ENCODE measurements around the gene SMPD3. TPM values are rescaled to one million over a fixed set of nuclear protein-coding genes. Genes with fewer than 3 reads are reported as not detected.

Gene SMPD3
- total RNA-seq, 2 donors from 2014 or later: 0.19 TPM; not detected in 1

DNA sequence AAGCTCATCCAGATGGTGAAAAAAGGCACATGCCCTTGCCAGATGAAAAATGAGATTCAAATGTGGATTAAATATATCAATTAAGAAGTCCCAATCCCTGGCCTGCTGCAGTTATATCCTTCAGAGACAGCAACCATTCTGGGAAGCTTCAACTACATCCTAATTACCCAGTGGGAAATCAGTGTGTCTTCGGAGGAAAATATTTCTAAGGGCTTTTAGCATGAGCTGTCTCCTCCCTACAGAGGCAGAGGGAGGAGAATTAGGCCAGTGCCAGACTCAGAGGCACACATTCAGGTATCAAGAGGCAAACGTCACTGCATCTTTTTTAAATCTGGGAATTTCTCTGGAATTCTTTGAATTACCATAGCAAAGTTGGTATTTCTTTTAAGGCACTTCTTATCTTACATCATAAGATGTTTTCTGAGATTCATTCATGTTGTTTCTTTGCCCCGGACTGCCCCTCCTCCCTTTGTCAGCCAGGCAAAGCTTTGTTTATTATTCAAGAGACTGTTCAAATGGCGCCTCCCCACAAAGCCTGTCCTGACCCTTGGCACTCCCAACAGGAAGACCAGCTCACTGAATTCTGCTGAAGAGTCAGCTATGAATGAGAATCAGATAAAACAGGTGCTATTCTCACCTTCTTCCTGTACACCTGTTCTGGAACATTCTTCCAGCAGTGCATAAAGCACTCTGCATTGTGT is 38.3 kb upstream of the SMPD3 start:
- H3K27ac Mint-ChIP-seq: no peak overlapping the region
- DNase-seq: no peak
- H3K4me3 Mint-ChIP-seq: no peak overlapping the region
- no peaks in the 10 kb centered on the region for H3K36me3 Mint-ChIP-seq (ENCODE audit: insufficient read depth in 2 of 2)
- H3K27me3 Mint-ChIP-seq (ENCODE audit: low read depth): no peaks in the 10 kb centered on the region
- H3K9me3 Mint-ChIP-seq: no peaks in the 10 kb centered on the region
- no peak for ATAC-seq (replicated peaks in 1 of 2)
- H3K4me1 Mint-ChIP-seq (ENCODE audit: low read depth): no peaks in the 10 kb centered on the region

DNA sequence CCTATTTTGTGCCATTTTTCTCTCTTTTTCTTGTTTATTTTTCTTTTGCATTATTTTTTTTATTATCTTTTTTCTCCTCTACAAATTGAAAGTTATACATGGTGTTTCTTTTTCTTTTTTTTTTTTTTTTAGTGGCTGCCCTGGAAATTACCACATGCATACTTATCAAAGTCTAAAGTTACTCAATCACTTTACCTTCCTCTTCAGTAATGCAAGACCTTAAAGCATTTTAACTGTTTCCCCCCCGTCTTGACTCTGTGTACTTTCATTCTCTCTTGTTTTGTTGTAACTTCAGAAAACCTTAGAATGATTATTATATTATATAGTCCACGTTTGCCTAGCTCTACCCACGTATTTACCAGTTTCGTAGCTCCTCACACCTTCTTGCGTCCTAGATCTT is 33.3 kb upstream of the SMPD3 start:
- no peaks in the 10 kb centered on the region for H3K36me3 Mint-ChIP-seq (ENCODE audit: insufficient read depth in 2 of 2)
- H3K27me3 Mint-ChIP-seq (ENCODE audit: low read depth): no peaks in the 10 kb centered on the region
- no peak for DNase-seq
- no peak overlapping the region for H3K4me3 Mint-ChIP-seq
- no peak for ATAC-seq (replicated peaks in 1 of 2)
- no peak overlapping the region for H3K27ac Mint-ChIP-seq
- no peaks in the 10 kb centered on the region for H3K4me1 Mint-ChIP-seq (ENCODE audit: low read depth)
- peaks cover 3% of the 10 kb centered on the region in 2 donors for H3K9me3 Mint-ChIP-seq

DNA sequence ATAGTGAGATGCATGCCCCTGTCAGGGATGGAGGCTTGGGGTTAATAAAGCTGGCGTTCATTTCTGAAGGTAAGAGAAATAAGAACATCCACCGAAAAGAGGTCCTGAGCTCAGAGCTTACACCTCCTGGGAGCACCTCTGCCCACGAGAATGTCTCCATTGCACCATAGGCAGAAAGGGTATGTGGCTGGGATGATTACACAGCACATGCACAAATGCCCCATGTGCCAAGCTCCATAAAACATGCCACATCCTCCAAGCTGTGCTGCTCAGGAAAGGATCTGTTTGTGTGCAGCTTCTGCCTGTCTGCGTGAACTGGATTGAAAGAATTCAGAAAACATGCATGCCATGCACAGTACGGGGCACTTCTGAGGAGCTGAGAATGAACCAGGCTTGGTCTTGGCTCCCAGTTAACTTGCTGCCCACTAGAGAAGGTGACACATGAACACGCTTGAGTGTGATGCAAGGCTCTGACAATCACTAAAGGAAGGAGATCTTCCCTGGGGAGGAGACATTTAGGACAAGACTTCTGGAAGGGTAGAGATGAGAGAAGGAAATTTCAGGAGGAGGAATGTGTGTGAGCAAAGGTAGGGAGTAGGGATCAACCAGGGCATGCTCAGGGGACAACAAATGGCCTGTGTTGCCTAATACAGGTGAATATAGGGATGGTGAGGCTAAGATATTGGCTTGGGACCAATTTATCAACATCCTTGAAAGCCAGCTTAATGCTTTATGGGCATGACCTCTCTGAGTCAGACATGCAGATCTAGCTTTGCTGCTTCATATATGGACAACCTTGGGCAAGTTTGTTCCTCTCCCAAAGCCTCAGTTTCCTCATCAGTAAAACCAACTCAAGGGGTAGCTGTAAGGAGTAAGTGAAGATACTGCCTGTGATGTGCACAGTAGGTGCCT is 32.0 kb upstream of the SMPD3 start:
- Mint-ChIP-seq H3K9me3 (peaks cover 3% of the 10 kb centered on the region in 2 donors), H3K4me3 (no peak overlapping the region), H3K27me3 (ENCODE audit: low read depth) (no peaks in the 10 kb centered on the region), H3K27ac (no peak overlapping the region), H3K36me3 (ENCODE audit: insufficient read depth in 2 of 2) (no peaks in the 10 kb centered on the region), H3K4me1 (ENCODE audit: low read depth) (no peaks in the 10 kb centered on the region)
- no peak for ATAC-seq (replicated peaks in 1 of 2)
- no peak for DNase-seq

DNA sequence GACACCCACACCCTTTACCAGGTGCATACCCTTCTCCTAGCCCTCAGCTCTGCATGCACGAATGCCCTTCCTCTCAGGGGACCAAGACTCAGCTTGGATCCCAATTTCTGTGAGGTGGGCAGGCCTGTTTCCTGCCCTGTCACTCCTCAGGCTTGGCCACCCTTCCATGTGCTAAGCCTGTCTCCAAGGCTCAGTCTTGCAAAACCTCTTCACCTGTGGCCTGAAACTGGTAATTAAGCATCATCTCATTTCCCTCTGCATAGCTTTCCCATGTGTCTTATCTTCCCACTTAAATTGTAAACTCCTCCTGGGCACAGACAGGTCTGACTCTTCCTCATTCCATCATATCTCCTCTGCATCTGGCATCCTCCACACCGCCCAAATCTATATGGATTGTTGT is 31.0 kb upstream of the SMPD3 start:
- H3K36me3 Mint-ChIP-seq (ENCODE audit: insufficient read depth in 2 of 2): no peaks in the 10 kb centered on the region
- no peaks in the 10 kb centered on the region for H3K4me1 Mint-ChIP-seq (ENCODE audit: low read depth)
- no peak for DNase-seq
- no peak for ATAC-seq (replicated peaks in 1 of 2)
- no peak overlapping the region for H3K27ac Mint-ChIP-seq
- no peak overlapping the region for H3K4me3 Mint-ChIP-seq
- H3K9me3 Mint-ChIP-seq: peaks cover 3% of the 10 kb centered on the region in 2 donors
- H3K27me3 Mint-ChIP-seq (ENCODE audit: low read depth): no peaks in the 10 kb centered on the region

DNA sequence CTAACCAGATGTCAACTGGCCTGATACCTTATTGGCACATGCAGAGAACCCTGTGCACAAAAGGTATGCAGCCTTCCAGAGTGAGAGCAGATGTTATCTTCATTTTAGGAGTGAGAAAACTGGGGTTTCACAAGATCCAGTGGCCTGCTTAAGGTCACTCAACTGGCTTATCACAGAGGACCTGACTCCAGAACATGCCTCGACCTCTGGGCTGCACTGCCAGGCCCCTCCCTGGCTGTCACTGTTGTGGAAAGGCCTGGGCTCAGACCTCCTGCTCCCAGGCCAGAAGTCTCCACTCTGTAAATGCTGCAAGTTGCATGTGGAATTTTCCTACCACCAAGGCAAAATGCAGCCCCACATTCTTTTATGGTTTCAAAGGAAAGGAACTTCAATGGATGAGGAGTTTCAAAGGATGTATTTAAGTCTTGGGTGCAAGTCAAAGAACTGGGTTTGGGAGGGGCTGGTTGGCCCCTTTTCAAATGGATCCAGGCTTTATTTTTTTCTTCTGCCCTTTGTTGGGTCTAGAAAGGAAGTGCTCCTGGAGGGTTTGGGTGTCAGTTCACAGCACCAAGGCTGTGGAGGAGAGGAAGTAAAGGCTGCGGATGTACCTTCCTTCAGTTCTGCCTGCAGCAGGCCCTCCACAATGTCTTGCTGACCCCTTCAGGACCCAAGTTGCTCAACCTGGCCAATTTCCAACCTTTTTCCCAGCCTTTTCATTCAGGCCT is 30.4 kb upstream of the SMPD3 start:
- Mint-ChIP-seq H3K4me3 (no peak overlapping the region), H3K4me1 (ENCODE audit: low read depth) (no peaks in the 10 kb centered on the region), H3K27ac (no peak overlapping the region), H3K36me3 (ENCODE audit: insufficient read depth in 2 of 2) (no peaks in the 10 kb centered on the region), H3K27me3 (ENCODE audit: low read depth) (no peaks in the 10 kb centered on the region), H3K9me3 (peaks cover 3% of the 10 kb centered on the region in 2 donors)
- ATAC-seq (replicated peaks in 1 of 2) (no peak), DNase-seq (no peak)

DNA sequence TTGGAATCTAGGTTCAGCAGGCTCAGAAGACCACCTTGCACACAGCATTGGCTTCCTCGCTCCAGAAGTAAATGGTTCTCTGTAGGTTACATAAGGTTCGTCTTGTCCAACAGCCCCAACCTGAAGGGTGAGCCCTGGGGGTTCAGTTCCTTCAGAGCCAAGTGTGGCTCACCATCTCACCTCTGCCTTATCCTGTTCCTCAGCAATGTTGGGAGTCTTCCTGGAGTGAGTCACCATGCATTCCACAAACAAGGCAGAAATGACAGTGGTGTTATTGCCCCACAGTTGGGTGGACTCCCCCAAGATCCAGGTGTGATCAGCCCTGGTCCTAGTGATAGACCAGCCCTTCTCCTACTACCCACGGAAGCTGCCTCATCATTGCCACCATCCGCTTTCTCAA is 26.8 kb upstream of the SMPD3 start:
- no peak for DNase-seq
- H3K36me3 Mint-ChIP-seq (ENCODE audit: insufficient read depth in 2 of 2): no peaks in the 10 kb centered on the region
- no peak overlapping the region for H3K4me3 Mint-ChIP-seq
- no peak overlapping the region for H3K27ac Mint-ChIP-seq
- H3K27me3 Mint-ChIP-seq (ENCODE audit: low read depth): no peaks in the 10 kb centered on the region
- peaks cover 3% of the 10 kb centered on the region in 2 donors for H3K9me3 Mint-ChIP-seq
- H3K4me1 Mint-ChIP-seq (ENCODE audit: low read depth): peaks cover 7% of the 10 kb centered on the region
- no peak for ATAC-seq (replicated peaks in 1 of 2)

DNA sequence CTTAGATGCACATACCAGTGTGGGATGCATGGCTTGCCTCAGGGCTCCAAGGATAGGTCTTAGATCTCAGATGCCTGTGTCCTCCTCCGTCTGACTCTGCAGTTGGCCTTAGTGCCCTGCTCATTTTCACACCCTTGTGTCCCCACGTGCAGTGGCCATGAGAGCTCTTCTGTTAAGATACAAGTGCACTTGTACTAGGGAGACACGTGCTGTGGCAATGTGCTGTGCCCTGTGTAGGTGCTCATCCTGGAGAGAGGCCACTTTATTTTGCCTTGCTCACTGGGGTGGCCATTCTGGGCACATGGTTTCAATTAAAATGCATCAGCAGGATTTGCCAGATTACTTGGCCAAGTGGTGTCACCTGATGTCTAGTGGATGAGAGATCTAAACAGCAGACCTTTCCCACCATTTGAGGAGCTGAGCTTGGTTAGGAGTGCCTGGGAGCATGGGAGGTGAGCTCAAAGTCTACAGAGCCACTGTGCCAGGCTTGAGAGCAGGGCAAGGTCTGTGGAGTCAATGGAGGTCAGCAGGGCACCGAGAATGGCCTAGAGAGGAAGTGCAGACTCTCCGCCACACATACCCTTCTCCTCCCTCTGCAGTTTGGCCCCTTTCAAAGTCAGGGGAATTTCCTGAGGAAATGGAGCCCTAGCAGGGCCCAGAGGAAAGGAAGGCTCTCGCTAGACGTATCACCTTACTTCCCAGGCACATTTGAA is 25.2 kb upstream of the SMPD3 start:
- peaks cover 3% of the 10 kb centered on the region in 2 donors for H3K9me3 Mint-ChIP-seq

DNA sequence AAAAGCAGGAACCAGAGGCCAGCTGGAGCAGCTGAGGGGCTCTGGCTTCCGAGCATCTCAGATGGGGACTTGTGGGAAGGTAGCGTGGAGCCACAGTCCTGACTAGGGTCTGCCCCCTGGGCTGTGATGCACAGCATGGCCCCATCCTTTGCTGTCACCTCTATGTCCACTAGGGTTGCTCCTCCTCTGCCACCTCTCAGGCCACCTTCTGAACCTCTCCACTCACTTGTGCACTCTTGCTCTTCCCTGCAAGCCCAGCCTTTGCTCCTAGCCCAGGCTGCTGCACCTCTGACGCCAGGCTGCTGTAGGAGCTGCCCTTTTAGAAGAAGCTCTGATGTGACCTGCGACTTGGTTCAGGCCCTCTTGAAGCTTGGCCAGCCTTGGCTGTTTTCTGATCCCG is 24.3 kb upstream of the SMPD3 start:
- DNase-seq: no peak
- H3K36me3 Mint-ChIP-seq (ENCODE audit: insufficient read depth in 2 of 2): no peaks in the 10 kb centered on the region

More for the DNA sequence above, 25.2 kb upstream of the SMPD3 start:
- no peak for ATAC-seq (replicated peaks in 1 of 2)
- no peak for DNase-seq
- H3K4me3 Mint-ChIP-seq: no peak overlapping the region
- peaks cover 23% of the 10 kb centered on the region for H3K4me1 Mint-ChIP-seq (ENCODE audit: low read depth)
- no peak overlapping the region for H3K27ac Mint-ChIP-seq
- H3K27me3 Mint-ChIP-seq (ENCODE audit: low read depth): no peaks in the 10 kb centered on the region
- no peaks in the 10 kb centered on the region for H3K36me3 Mint-ChIP-seq (ENCODE audit: insufficient read depth in 2 of 2)

DNA sequence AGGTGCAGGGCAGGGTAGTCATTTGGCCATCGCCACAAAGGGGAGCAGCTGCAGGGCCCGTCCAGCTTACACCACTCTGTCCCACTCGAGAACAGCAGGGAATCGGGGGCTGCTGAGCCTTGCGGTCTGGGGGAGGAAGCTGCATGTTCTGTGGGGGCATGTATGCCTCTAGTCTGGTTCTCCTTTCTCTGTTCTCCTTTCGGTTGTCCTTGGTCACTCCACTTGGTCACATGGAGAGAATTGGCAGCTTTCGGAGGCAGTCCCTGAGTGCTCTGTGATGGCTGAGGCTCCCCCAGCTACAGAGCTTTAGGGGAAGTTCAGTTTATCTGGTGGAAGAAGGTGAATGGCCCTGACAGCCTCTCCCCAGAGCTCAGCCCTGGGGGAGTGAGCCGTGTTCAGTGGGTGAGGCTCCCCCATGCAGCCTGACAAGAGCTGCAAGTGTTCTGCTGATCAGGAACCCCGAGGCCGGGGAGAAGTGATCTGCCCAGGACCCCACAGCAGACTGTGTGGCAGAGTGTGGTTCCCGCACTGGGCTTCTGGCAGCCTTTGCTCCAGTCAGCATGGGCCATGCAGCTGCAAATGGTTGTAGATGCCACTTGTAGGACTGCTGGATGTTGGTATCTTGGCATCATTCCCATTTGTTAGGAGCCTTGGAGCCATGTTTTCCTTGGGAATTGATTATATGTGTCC is 22.3 kb upstream of the SMPD3 start:
- Mint-ChIP-seq H3K36me3 (ENCODE audit: insufficient read depth in 2 of 2) (no peaks in the 10 kb centered on the region), H3K9me3 (no peaks in the 10 kb centered on the region), H3K4me3 (peak overlapping the region; percentile 76 to 94), H3K27ac (peak overlapping the region; percentile 90), H3K4me1 (ENCODE audit: low read depth) (peaks cover 30% of the 10 kb centered on the region), H3K27me3 (ENCODE audit: low read depth) (no peaks in the 10 kb centered on the region)
- DNase-seq (peak in 1 of 2 donors; percentile 11), ATAC-seq (replicated peaks in 1 of 2) (peak; percentile 53 to 62)

More for the DNA sequence above, 24.3 kb upstream of the SMPD3 start:
- H3K4me1 Mint-ChIP-seq (ENCODE audit: low read depth): peaks cover 30% of the 10 kb centered on the region
- no peaks in the 10 kb centered on the region for H3K27me3 Mint-ChIP-seq (ENCODE audit: low read depth)
- H3K27ac Mint-ChIP-seq: no peak overlapping the region
- H3K4me3 Mint-ChIP-seq: no peak overlapping the region
- H3K9me3 Mint-ChIP-seq: no peaks in the 10 kb centered on the region
- no peak for ATAC-seq (replicated peaks in 1 of 2)

DNA sequence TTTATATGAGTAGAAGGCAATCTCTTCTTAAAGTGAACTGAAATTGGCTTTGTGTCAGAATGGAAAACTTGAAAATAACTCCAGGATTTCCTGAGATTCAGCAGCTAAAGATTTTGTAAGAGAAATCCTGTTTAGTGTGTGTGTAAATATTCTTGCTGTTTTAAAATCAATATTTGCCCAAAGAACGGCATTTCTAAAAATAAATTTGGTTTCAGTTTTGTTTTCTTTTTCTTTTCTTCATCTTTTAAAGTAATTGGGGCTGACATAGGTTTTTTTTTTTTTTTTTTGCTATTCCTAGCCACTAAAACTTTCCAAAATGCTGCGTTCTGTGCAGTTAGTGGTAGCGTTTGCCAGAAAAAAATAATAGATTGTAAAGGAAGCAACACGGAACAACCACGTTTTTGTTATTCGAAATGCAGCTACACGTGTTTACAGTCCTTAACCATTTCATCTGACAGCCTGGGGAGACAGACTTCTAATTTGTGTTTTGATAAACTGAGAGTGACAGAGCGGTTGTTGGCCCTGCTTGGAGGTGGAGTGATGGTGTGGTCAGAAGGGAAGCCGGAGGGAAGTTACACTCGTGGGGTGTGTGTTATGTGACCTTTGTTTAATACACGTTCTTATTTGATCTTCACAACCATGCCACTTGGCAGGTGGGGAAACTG is 21.6 kb upstream of the SMPD3 start:
- Mint-ChIP-seq H3K4me3 (peak overlapping the region; percentile 76 to 94), H3K36me3 (ENCODE audit: insufficient read depth in 2 of 2) (no peaks in the 10 kb centered on the region), H3K4me1 (ENCODE audit: low read depth) (peaks cover 30% of the 10 kb centered on the region), H3K9me3 (no peaks in the 10 kb centered on the region), H3K27me3 (ENCODE audit: low read depth) (no peaks in the 10 kb centered on the region), H3K27ac (peak overlapping the region; percentile 90)
- peak in 1 of 2 donors; percentile 20 for DNase-seq
- peak; percentile 61 to 63 for ATAC-seq (replicated peaks in 1 of 2)

DNA sequence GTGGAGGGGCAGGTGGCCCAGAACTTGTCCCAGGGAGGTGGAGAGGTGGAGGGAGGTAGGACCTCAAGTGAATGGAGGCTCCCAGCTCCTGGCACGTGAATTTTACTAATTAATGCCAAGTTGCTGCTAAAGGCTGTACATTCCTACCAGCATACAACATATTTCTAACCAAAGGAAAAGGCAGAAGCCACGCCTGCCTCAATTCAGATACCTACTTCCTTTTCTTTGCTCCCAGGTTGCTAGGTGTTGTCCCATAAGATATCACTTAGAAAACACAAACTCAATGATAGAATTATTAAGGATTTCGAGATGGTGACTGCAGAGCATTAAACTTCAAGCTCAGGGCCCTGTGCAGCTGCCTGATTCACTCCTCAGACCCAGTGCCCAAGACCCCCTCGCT is 20.5 kb upstream of the SMPD3 start:
- Mint-ChIP-seq H3K36me3 (ENCODE audit: insufficient read depth in 2 of 2) (no peaks in the 10 kb centered on the region), H3K9me3 (peaks cover 0 to under 1% of the 10 kb centered on the region in 2 donors), H3K4me1 (ENCODE audit: low read depth) (peaks cover 30% of the 10 kb centered on the region), H3K4me3 (no peak overlapping the region), H3K27me3 (ENCODE audit: low read depth) (no peaks in the 10 kb centered on the region), H3K27ac (no peak overlapping the region)
- ATAC-seq (replicated peaks in 1 of 2): no peak
- no peak for DNase-seq

DNA sequence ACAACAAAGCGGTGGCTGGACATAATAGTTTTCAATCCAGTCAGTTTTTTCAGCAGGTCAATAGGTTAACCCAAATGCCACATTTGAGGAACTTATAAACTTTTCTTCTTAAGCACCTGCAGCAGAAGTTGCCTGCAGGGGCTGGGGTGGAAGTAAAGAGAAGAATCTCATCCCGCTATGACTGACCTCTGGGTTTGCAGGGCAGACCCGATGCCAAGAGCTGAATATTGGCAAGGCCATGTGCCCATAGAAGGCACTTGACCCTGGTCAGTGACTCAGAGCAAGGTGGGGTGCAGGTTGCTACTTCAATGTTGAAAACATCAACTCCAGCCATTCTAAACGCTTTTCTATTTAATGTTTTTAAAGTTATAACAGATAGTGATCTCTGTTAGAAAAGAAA is 17.9 kb upstream of the SMPD3 start:
- H3K4me1 Mint-ChIP-seq (ENCODE audit: low read depth): peaks cover 30% of the 10 kb centered on the region
- DNase-seq (no peak), ATAC-seq (replicated peaks in 1 of 2) (no peak)
- H3K9me3 Mint-ChIP-seq: peaks cover 0 to 3% of the 10 kb centered on the region in 2 donors
- H3K27me3 Mint-ChIP-seq (ENCODE audit: low read depth): no peaks in the 10 kb centered on the region
- H3K27ac Mint-ChIP-seq: no peak overlapping the region
- no peak overlapping the region for H3K4me3 Mint-ChIP-seq
- H3K36me3 Mint-ChIP-seq (ENCODE audit: insufficient read depth in 2 of 2): peaks cover 0 to 1% of the 10 kb centered on the region in 2 donors

Data from activated T-cell treated with anti-CD3 and anti-CD28 coated beads, Interleukin-2, amount 50 U/mL, for 72 hours (primary cell).